HG03342 (cell line): ENCODE measurements around the gene GRIN3B.

ENCODE experiments used
- ATAC-seq: cut with Tn5 transposase; IDR thresholded peaks from one replicate; pipeline ENCODE4 v1.9.1; 2021; ENCODE audit warnings: mild to moderate bottlenecking, moderate library complexity; ENCODE audit not compliant: unreplicated experiment

Gene GRIN3B

GRCh38 chr19:1040476-1041271 lies 40.5 kb downstream of the GRIN3B start:
- peak; percentile 37 for ATAC-seq

- ATAC-seq, result no peak
Observed at GRCh38 chr19:1041272-1041834, 41.1 kb downstream of the GRIN3B start.

- no peak for ATAC-seq
Observed at GRCh38 chr19:1041835-1042685, 41.8 kb downstream of the GRIN3B start.

GRCh38 chr19:1042689-1043511 lies 42.7 kb downstream of the GRIN3B start:
- ATAC-seq, result no peak

GRCh38 chr19:1045247-1045603 lies 45.0 kb downstream of the GRIN3B start:
- no peak for ATAC-seq

GRCh38 chr19:1046117-1046626 lies 46.0 kb downstream of the GRIN3B start:
- no peak for ATAC-seq

- ATAC-seq, result no peak
Observed at GRCh38 chr19:1046836-1047695, 46.8 kb downstream of the GRIN3B start.

GRCh38 chr19:1047696-1048147 lies 47.5 kb downstream of the GRIN3B start:
- ATAC-seq, result no peak

GRCh38 chr19:1049106-1049505 lies 48.9 kb downstream of the GRIN3B start:
- no peak for ATAC-seq

GRCh38 chr19:1049800-1050199 lies 49.6 kb downstream of the GRIN3B start:
- no peak for ATAC-seq

- no peak for ATAC-seq
Observed at GRCh38 chr19:1050989-1051788, 51.0 kb downstream of the GRIN3B start.

GRCh38 chr19:1051791-1052190 lies 51.6 kb downstream of the GRIN3B start:
- ATAC-seq, result no peak

- no peak for ATAC-seq
Observed at GRCh38 chr19:1052349-1052975, 52.2 kb downstream of the GRIN3B start.

GRCh38 chr19:1053176-1054101 lies 53.2 kb downstream of the GRIN3B start:
- no peak for ATAC-seq

GRCh38 chr19:1054102-1055027 lies 54.1 kb downstream of the GRIN3B start:
- no peak for ATAC-seq

- no peak for ATAC-seq
Observed at GRCh38 chr19:1055028-1055425, 54.8 kb downstream of the GRIN3B start.
